GM23338 (cell line): Measurements from ENCODE around the gene ADGB. TPM values are rescaled to one million over a fixed set of nuclear protein-coding genes. Genes with fewer than 3 reads are reported as not detected.
"Not testable (repeated sequence)": the region's sequence is repeated elsewhere in the genome, so short reads cannot be mapped to it uniquely, and the experiment has no call there.

Experiments
- ATAC-seq: fragments of 200-7000 bp; cut with Tn5 transposase; 3 replicates; pipeline ENCODE4 v1.9.1; 2020
- DNase-seq: peaks from one replicate; pipeline ENCODE4 v3.0.0-alpha.2; 2015; ENCODE audit warnings: low spot score
- H2AFZ ChIP-seq: fragments of 200-600 bp; sonication (generic); 2 replicates; pipeline ENCODE4 v1.8.0; 2016; ENCODE audit warnings: antibody characterized with exemption, mild to moderate bottlenecking, moderate library complexity
- H3F3A ChIP-seq: fragments of 200-600 bp; sonication (generic); replicated peaks from 2 replicates; pipeline ENCODE4 v1.8.0; 2017; ENCODE audit warnings: antibody characterized with exemption, mixed run types, low read depth
- H3K27ac ChIP-seq: fragments of 200-600 bp; sonication (generic); 2 replicates; pipeline ENCODE4 v1.6.1; 2016; ENCODE audit warnings: low read depth
- H3K27me3 ChIP-seq: fragments of 200-600 bp; sonication (generic); 2 replicates; pipeline ENCODE4 v1.8.0; 2016; ENCODE audit warnings: mild to moderate bottlenecking, mixed run types, moderate library complexity; ENCODE audit not compliant: insufficient read depth
- H3K36me3 ChIP-seq: fragments of 200-600 bp; sonication (generic); 2 replicates; pipeline ENCODE4 v1.8.0; 2016; ENCODE audit warnings: mild to moderate bottlenecking; ENCODE audit not compliant: insufficient read depth
- H3K4me1 ChIP-seq: fragments of 200-600 bp; sonication (generic); 2 replicates; pipeline ENCODE4 v1.8.0; 2016; ENCODE audit warnings: mild to moderate bottlenecking, moderate library complexity; ENCODE audit not compliant: insufficient read depth
- H3K4me2 ChIP-seq: fragments of 200-600 bp; sonication (generic); 2 replicates; pipeline ENCODE4 v1.7.1; 2017; ENCODE audit warnings: mixed run types
- H3K4me3 ChIP-seq: fragments of 200-600 bp; sonication (generic); 2 replicates; pipeline ENCODE4 v1.6.1; 2016; ENCODE audit warnings: mixed run types
- H3K79me2 ChIP-seq: fragments of 200-600 bp; sonication (generic); replicated peaks from 2 replicates; pipeline ENCODE4 v1.8.0; 2017; ENCODE audit warnings: mild to moderate bottlenecking; ENCODE audit not compliant: insufficient read depth
- H3K9me2 ChIP-seq: fragments of 200-600 bp; sonication (generic); 2 replicates; pipeline ENCODE4 v1.8.0; 2017; ENCODE audit not compliant: insufficient read depth
- H4K20me1 ChIP-seq: fragments of 200-600 bp; sonication (generic); replicated peaks from 2 replicates; pipeline ENCODE4 v1.8.0; 2017; ENCODE audit warnings: mild to moderate bottlenecking; ENCODE audit not compliant: insufficient read depth
- H3K27ac Mint-ChIP-seq: 2 replicates; pipeline ENCODE4 v1.8.0; 2020; ENCODE audit warnings: inconsistent platforms, mild to moderate bottlenecking, moderate library complexity, mixed read lengths
- H3K27me3 Mint-ChIP-seq: 3 replicates; pipeline ENCODE4 v1.8.0; 2022; ENCODE audit warnings: low read depth, mild to moderate bottlenecking, moderate library complexity, mixed read lengths, inconsistent platforms; ENCODE audit not compliant: insufficient read depth, poor library complexity
- H3K36me3 Mint-ChIP-seq: 3 replicates; pipeline ENCODE4 v1.8.0; 2021; ENCODE audit warnings: low read depth, mild to moderate bottlenecking, inconsistent platforms, moderate library complexity, mixed read lengths
- H3K4me1 Mint-ChIP-seq: 3 replicates; pipeline ENCODE4 v1.8.0; 2020; ENCODE audit warnings: mild to moderate bottlenecking, inconsistent platforms, mixed read lengths
- H3K4me3 Mint-ChIP-seq: 3 replicates; pipeline ENCODE4 v1.8.0; 2021; ENCODE audit warnings: moderate library complexity, mild to moderate bottlenecking, inconsistent platforms, mixed read lengths
- H3K9me3 Mint-ChIP-seq: 3 replicates; pipeline ENCODE4 v1.8.0; 2020; ENCODE audit warnings: moderate library complexity, mild to moderate bottlenecking, inconsistent platforms, mixed read lengths
- CREB1 ChIP-seq: fragments of 250-450 bp; sonication (Bioruptor Pico); IDR thresholded peaks from 2 replicates; pipeline ENCODE4 v1.5.0; 2020; ENCODE audit warnings: low read depth, mild to moderate bottlenecking, moderate library complexity
- EZH2phosphoT487 ChIP-seq: fragments of 200-600 bp; sonication (generic); IDR thresholded peaks from one replicate; pipeline ENCODE4 v1.8.1; 2018; ENCODE audit warnings: antibody characterized with exemption; ENCODE audit not compliant: unreplicated experiment
- JUNB ChIP-seq: IDR thresholded peaks from one replicate; pipeline ENCODE4 v1.6.1; 2016; ENCODE audit warnings: antibody characterized with exemption; ENCODE audit not compliant: unreplicated experiment
- NANOG ChIP-seq: IDR thresholded peaks from 2 replicates; pipeline ENCODE4 v1.6.1; 2016; ENCODE audit warnings: antibody characterized with exemption, borderline replicate concordance
- ZNF114 ChIP-seq: fragments of 250-450 bp; sonication (Bioruptor Pico); IDR thresholded peaks from 2 replicates; pipeline ENCODE4 v1.5.0; 2020; ENCODE audit warnings: mild to moderate bottlenecking, moderate library complexity
- ZNF462 ChIP-seq: fragments of 250-450 bp; sonication (Bioruptor Pico); IDR thresholded peaks from 2 replicates; pipeline ENCODE4 v1.5.0; 2020; ENCODE audit warnings: mild to moderate bottlenecking, moderate library complexity
- polyA plus RNA-seq: library from polyadenylated mRNA; unstranded; fragments of >200 nt; fragmentation: Nextera tagmentation; extraction: Ambion mirVana; gene quantifications from 2 replicates; pipeline ENCODE4 v1.2.1, GENCODE V29; 2016
- total RNA-seq: library from RNA; depleted of rRNA; stranded (reverse); fragments of >200 nt; shearing (Covaris generic); gene quantifications from 2 replicates; pipeline ENCODE4 v1.2.3, GENCODE V29; 2014
- TF ChIP-seq, protein P1 (sequence below): IDR thresholded peaks from 2 replicates; pipeline ENCODE4 v1.6.1; 2016; ENCODE audit warnings: antibody characterized with exemption

Gene ADGB
- total and polyA plus RNA-seq, 2 experiments from 2014 or later, result not detected

- not testable (repeated sequence) for H3K4me1 Mint-ChIP-seq, H3F3A ChIP-seq, H3K4me3 ChIP-seq, H3K27me3 Mint-ChIP-seq, H2AFZ ChIP-seq, H3K79me2 ChIP-seq, H3K36me3 Mint-ChIP-seq, H3K4me2 ChIP-seq, H3K4me3 Mint-ChIP-seq, H3K9me3 Mint-ChIP-seq, H3K27ac ChIP-seq, H4K20me1 ChIP-seq, ATAC-seq, H3K9me2 ChIP-seq, DNase-seq, H3K27ac Mint-ChIP-seq, H3K36me3 ChIP-seq, H3K4me1 ChIP-seq, H3K27me3 ChIP-seq
Observed at GRCh38 chr6:146566661-146567060, 32.1 kb upstream of the ADGB start.

- not testable (repeated sequence) for H2AFZ ChIP-seq, DNase-seq, ATAC-seq, H3K27me3 ChIP-seq, H3K4me2 ChIP-seq, H3K27me3 Mint-ChIP-seq, H3K9me2 ChIP-seq, H3F3A ChIP-seq, H3K36me3 Mint-ChIP-seq, H4K20me1 ChIP-seq, H3K4me1 ChIP-seq, H3K9me3 Mint-ChIP-seq, H3K27ac Mint-ChIP-seq, H3K36me3 ChIP-seq, H3K4me3 Mint-ChIP-seq, H3K4me3 ChIP-seq, H3K27ac ChIP-seq, H3K4me1 Mint-ChIP-seq, H3K79me2 ChIP-seq
Observed at GRCh38 chr6:146568619-146569018, 30.2 kb upstream of the ADGB start.

DNA sequence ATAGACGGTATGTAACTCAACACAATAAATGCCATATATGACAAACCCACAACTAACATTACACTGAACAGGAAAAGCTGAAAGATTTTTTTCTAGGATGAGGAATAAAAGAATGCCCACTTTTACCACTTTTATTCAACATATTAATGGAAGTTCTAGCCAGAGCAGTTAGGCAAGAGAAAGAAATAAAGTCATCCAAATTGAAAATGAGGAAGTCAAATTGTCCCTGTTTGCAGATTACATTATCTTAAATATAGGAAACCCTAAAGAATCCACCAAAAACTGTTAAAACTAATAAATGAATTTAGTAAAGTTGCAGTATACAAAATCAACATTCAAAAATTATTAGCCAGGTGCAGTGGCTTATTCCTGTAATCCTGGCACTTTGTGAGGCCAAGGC, 24.6 kb upstream of the ADGB start:
- H3K9me2 ChIP-seq, result no peaks in the 10 kb centered on the region

DNA sequence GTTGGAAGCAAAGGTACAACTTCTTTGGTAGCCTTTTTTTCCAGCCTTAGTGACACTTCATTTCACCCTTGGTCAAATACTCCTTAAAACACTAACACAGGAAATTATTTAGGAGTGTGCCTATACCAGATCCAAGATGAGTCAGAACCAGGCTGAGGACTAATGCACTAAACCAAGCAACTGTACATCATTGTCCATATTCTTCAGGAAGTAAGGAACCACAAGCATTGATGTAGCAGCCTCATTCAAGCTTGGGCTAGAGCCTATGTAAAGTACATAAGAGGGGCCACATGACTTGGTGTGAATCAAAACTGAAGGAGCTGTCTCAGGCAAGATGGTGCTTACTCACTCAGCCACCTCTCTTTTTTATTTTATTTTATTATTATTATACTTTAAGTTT, 20.7 kb upstream of the ADGB start:
- H3K36me3 Mint-ChIP-seq, result no peaks in the 10 kb centered on the region
- Histone ChIP-seq H3K79me2 (no peaks in the 10 kb centered on the region), H3F3A (no peaks in the 10 kb centered on the region), H3K4me3 (no peak overlapping the region), H3K4me1 (no peaks in the 10 kb centered on the region), H3K36me3 (no peaks in the 10 kb centered on the region), H3K9me2 (no peaks in the 10 kb centered on the region), H3K27me3 (no peaks in the 10 kb centered on the region), H4K20me1 (no peaks in the 10 kb centered on the region), H3K27ac (no peak overlapping the region), H3K4me2 (no peak overlapping the region), H2AFZ (no peak overlapping the region)
- DNase-seq (no peak), ATAC-seq (no peak)
- no peak overlapping the region for H3K27ac Mint-ChIP-seq
- H3K4me1 Mint-ChIP-seq, result no peaks in the 10 kb centered on the region
- H3K27me3 Mint-ChIP-seq, result no peaks in the 10 kb centered on the region
- H3K9me3 Mint-ChIP-seq, result peaks cover 8% of the 10 kb centered on the region; the same call in 1 of the 3 replicates
- H3K4me3 Mint-ChIP-seq, result no peak overlapping the region
- TF ChIP-seq ZNF462 (CRISPR knock-in tag), result no peak
- no peak for TF ChIP-seq NANOG
- TF ChIP-seq ZNF114 (CRISPR knock-in tag), result no peak
- TF ChIP-seq JUNB, result no peak
- TF ChIP-seq CREB1, result no peak
- TF ChIP-seq, protein P1, sequence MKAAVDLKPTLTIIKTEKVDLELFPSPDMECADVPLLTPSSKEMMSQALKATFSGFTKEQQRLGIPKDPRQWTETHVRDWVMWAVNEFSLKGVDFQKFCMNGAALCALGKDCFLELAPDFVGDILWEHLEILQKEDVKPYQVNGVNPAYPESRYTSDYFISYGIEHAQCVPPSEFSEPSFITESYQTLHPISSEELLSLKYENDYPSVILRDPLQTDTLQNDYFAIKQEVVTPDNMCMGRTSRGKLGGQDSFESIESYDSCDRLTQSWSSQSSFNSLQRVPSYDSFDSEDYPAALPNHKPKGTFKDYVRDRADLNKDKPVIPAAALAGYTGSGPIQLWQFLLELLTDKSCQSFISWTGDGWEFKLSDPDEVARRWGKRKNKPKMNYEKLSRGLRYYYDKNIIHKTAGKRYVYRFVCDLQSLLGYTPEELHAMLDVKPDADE, result no peak

More for the DNA sequence above, 24.6 kb upstream of the ADGB start:
- H3K27ac Mint-ChIP-seq, result no peak overlapping the region
- no peak for TF ChIP-seq EZH2phosphoT487
- no peaks in the 10 kb centered on the region for H3K4me1 ChIP-seq
- no peak for DNase-seq
- no peak overlapping the region for H3K4me3 ChIP-seq
- no peaks in the 10 kb centered on the region for H3K79me2 ChIP-seq
- no peaks in the 10 kb centered on the region for H3K4me1 Mint-ChIP-seq
- no peak overlapping the region for H3K4me3 Mint-ChIP-seq
- H2AFZ ChIP-seq, result no peak overlapping the region
- H3K36me3 Mint-ChIP-seq, result no peaks in the 10 kb centered on the region
- H3K27me3 ChIP-seq, result no peaks in the 10 kb centered on the region
- ATAC-seq, result no peak
- no peak overlapping the region for H3K27ac ChIP-seq
- H3F3A ChIP-seq, result no peaks in the 10 kb centered on the region
- no peaks in the 10 kb centered on the region for H3K27me3 Mint-ChIP-seq
- peaks cover 8% of the 10 kb centered on the region; the same call in 1 of the 3 replicates for H3K9me3 Mint-ChIP-seq
- no peak overlapping the region for H3K4me2 ChIP-seq
- H3K36me3 ChIP-seq, result no peaks in the 10 kb centered on the region
- H4K20me1 ChIP-seq, result no peaks in the 10 kb centered on the region
